ENCODE measurements around the gene FRS2. TPM values are rescaled to one million over a fixed set of nuclear protein-coding genes. Genes with fewer than 3 reads are reported as not detected.
A peak's percentile ranks its signal among the peaks of the same experiment; 100 is the strongest.

FRS2 gene
- total and polyA plus RNA-seq, 9 of the 15 experiments (the other 6 are each of a cell fraction or from before 2014, with no cell fraction given): 1.0 to 9.1 (median 6.0) TPM

GRCh38 chr12:69585189-69586062, 115.2 kb downstream of the FRS2 start, which contains the start of gene CCT2 (continued):
- no peak for TF ChIP-seq ZNF280A (IDR thresholded peaks at IDR 0.05; ENCODE audit: low read depth, partially characterized antibody)
- peak; percentile 90 for TF ChIP-seq ZNF395 (CRISPR knock-in tag; IDR thresholded peaks at IDR 0.05)
- TF ChIP-seq NCOR1 (IDR thresholded peaks at IDR 0.05): no peak
- TF ChIP-seq PTTG1 (tag; IDR thresholded peaks at IDR 0.05; ENCODE audit: low read depth): no peak
- TF ChIP-seq PCBP2 (IDR thresholded peaks at IDR 0.05; ENCODE audit: low read depth, low read length, poor library complexity, severe bottlenecking): no peak
- TF ChIP-seq SRSF9 (IDR thresholded peaks at IDR 0.05; ENCODE audit: borderline replicate concordance, low read depth, low read length): no peak
- no peak for TF ChIP-seq HMBOX1 (IDR thresholded peaks at IDR 0.05)
- no peak for TF ChIP-seq ZNF707 (CRISPR knock-in tag; conservative IDR thresholded peaks at IDR 0.05)
- TF ChIP-seq KLF10 (CRISPR knock-in tag; IDR thresholded peaks at IDR 0.05): no peak
- TF ChIP-seq ZNF263 (CRISPR knock-in tag; IDR thresholded peaks at IDR 0.05; ENCODE audit: borderline replicate concordance): peak; percentile 49; the same call in 1 of the 2 replicates
- peak; percentile 82 for TF ChIP-seq ZBTB12 (CRISPR knock-in tag; IDR thresholded peaks at IDR 0.05)
- no peak for TF ChIP-seq DDX20 (tag; IDR thresholded peaks at IDR 0.05; ENCODE audit: low read depth)
- TF ChIP-seq FOXA1 (IDR thresholded peaks at IDR 0.05; ENCODE audit: borderline replicate concordance): no peak
- peak; percentile 40 to 100; a peak in 3 of 4 replicates for TF ChIP-seq HDAC1 (IDR thresholded peaks at IDR 0.05)
- TF ChIP-seq BHLHE40 (IDR thresholded peaks at IDR 0.05; ENCODE audit: low read length): peak; percentile 71
- TF ChIP-seq ARID1B (IDR thresholded peaks at IDR 0.05): no peak
- TF ChIP-seq ZNF75A (CRISPR knock-in tag; IDR thresholded peaks at IDR 0.05): no peak
- no peak for TF ChIP-seq MXI1 (IDR thresholded peaks at IDR 0.05; ENCODE audit: low read depth, low read length)
- no peak for TF ChIP-seq ZNF121 (CRISPR knock-in tag; conservative IDR thresholded peaks at IDR 0.05)
- peak; percentile 90 for TF ChIP-seq PML (IDR thresholded peaks at IDR 0.05; ENCODE audit: low read length)
- no peak for TF ChIP-seq ZNF124 (CRISPR knock-in tag; IDR thresholded peaks at IDR 0.05)
- TF ChIP-seq NFE2L1 (tag; IDR thresholded peaks at IDR 0.05; ENCODE audit: borderline replicate concordance, low read depth): no peak
- no peak for TF ChIP-seq SMAD4 (CRISPR knock-in tag; conservative IDR thresholded peaks at IDR 0.05)
- TF ChIP-seq KAT2B (IDR thresholded peaks at IDR 0.05; ENCODE audit: low read depth, low read length): no peak
- TF ChIP-seq ZNF24 (IDR thresholded peaks at IDR 0.05): 0 out of 2 replicates have a peak, but pooled peaks have one; percentile 37

All from K562 (cell line).